Left lung (tissue), 10 donors: ENCODE data around the gene OPA3. TPM values are rescaled to one million over a fixed set of nuclear protein-coding genes. Genes with fewer than 3 reads are reported as not detected.

Source experiments
- ATAC-seq: fragments of 200-7000 bp; cut with Tn5 transposase; one replicate; pipeline ENCODE4 v1.9.1; 2020; ENCODE audit warnings: moderate library complexity
- DNase-seq, 4 donors: peaks; one replicate each; pipeline ENCODE4 v3.0.0-alpha.2; 2013 to 2020
- H3K27ac ChIP-seq, 2 donors: fragments of 200-600 bp; sonication (generic) in 1 of 2; one replicate each; pipeline versions ENCODE4 v1.5.0 to v1.8.0; 2020 to 2021
- H3K27me3 ChIP-seq, 2 donors: fragments of 200-600 bp; sonication (generic) in 1 of 2; one replicate each; pipeline versions ENCODE4 v1.5.0 to v1.8.0; 2020 to 2021
- H3K36me3 ChIP-seq, 2 donors: fragments of 200-600 bp; sonication (generic) in 1 of 2; one replicate each; pipeline versions ENCODE4 v1.5.0 to v1.8.0; 2020 to 2021
- H3K4me1 ChIP-seq, 2 donors: fragments of 200-600 bp; one replicate each; pipeline ENCODE4 v1.8.0; 2021
- H3K4me3 ChIP-seq, 2 donors: fragments of 200-600 bp; sonication (generic) in 1 of 2; one replicate each; pipeline versions ENCODE4 v1.5.0 to v1.8.0; 2020 to 2021; ENCODE audit warnings: mild to moderate bottlenecking in 1 of 2
- H3K9me3 ChIP-seq, 2 donors: fragments of 200-600 bp; sonication (generic) in 1 of 2; one replicate each; pipeline versions ENCODE4 v1.5.0 to v1.8.0; 2020 to 2021
- intact Hi-C, 2 donors: fragments of 100-400 bp; cut with DNase I; formaldehyde crosslinking; loops; one replicate each; pipeline versions ENCODE4 v1.11.2 to v1.14.2; 2022
- polyA plus RNA-seq, 6 donors: library from polyadenylated mRNA; unstranded; fragments of 120-200 nt; gene quantifications; one replicate each; pipeline ENCODE4 v1.2.1, GENCODE V29; 2013; ENCODE audit not compliant: insufficient read length in 6 of 6
- total RNA-seq, 2 donors: library from RNA; stranded (reverse); fragmentation: NEBNext Ultra II Directional; extraction: Animal tissue kit (Norgen Biotek cat#: 25700); gene quantifications; one replicate each; pipeline ENCODE4 v1.2.1, GENCODE V29; 2021
- TF ChIP-seq, protein P1 (sequence below), 2 donors: fragments of 200-600 bp; sonication (generic) in 1 of 2; IDR thresholded peaks; one replicate each; pipeline versions ENCODE4 v1.5.0 to v1.8.0; 2021; ENCODE audit warnings: antibody characterized with exemption in 2 of 2
- donor health status: DM: no; HTN: yes; CAD: no.
- donor health status: DM: no; HTN: no; CAD: no.

The OPA3 gene
- total and polyA plus RNA-seq, 8 donors: 4.8 to 17.9 (median 7.2) TPM

DNA sequence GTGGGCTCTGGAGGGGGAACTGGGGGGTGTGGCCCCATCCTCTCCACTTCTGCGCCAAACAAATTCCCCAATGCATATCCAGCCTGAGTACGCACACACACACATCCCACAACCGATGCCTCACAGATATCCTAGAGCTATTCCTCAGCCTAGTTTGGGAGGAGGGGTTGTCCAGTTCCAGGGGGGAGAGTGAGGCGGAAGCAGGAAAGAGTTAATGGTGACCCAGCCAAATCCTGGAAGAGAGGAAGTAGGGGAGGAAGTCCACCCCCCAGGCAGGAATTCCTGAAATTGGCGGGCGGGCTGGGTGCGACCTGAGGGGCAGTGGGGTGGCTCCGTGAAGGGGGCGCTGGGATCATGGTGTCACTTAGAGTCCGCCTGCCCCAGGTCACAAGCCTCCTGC is 16.5 kb upstream of the OPA3 start:
- ATAC-seq (no peak), DNase-seq (no peak)
- H3K9me3 ChIP-seq: no peaks in the 10 kb centered on the region
- H3K4me3 ChIP-seq: peak overlapping the region; percentile 15 to 48
- peaks cover 0 to 51% of the 10 kb centered on the region in 2 donors for H3K4me1 ChIP-seq
- TF ChIP-seq, protein P1, sequence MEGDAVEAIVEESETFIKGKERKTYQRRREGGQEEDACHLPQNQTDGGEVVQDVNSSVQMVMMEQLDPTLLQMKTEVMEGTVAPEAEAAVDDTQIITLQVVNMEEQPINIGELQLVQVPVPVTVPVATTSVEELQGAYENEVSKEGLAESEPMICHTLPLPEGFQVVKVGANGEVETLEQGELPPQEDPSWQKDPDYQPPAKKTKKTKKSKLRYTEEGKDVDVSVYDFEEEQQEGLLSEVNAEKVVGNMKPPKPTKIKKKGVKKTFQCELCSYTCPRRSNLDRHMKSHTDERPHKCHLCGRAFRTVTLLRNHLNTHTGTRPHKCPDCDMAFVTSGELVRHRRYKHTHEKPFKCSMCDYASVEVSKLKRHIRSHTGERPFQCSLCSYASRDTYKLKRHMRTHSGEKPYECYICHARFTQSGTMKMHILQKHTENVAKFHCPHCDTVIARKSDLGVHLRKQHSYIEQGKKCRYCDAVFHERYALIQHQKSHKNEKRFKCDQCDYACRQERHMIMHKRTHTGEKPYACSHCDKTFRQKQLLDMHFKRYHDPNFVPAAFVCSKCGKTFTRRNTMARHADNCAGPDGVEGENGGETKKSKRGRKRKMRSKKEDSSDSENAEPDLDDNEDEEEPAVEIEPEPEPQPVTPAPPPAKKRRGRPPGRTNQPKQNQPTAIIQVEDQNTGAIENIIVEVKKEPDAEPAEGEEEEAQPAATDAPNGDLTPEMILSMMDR (IDR thresholded peaks at IDR 0.05): no peak
- H3K36me3 ChIP-seq: no peaks in the 10 kb centered on the region
- peak overlapping the region; percentile 33 to 66 for H3K27ac ChIP-seq
- H3K27me3 ChIP-seq: peaks cover 54 to 84% of the 10 kb centered on the region in 2 donors
- intact Hi-C loops: no loop called here

DNA sequence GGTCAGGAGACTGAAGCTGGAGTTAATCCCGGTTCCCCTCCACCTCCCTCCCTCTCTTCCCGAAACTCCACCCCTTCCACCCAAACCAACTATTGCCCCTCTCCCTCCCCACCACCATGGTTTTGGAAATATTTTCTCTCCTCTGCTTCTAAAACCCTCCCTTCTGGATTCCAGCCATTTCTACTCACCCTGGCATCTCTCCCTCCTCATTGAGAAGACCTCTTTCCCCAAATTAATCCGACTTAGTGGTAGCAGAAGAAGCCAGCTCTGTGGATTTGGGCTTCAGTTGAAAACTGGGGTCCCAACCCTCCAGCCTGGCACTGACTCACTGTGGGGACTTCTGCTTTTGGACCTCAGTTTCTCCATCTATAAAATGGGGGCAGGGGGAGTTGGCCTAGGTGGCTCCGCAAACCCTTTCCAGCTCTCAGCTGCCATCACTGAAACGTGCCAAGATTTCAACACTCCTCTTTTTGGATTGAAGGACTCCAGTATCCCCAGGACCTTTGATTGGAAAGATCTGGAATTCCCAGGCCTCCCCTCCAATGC is 15.8 kb upstream of the OPA3 start:
- Histone ChIP-seq H3K9me3 (no peaks in the 10 kb centered on the region), H3K27ac (peak overlapping the region; percentile 15 to 53), H3K27me3 (peaks cover 54 to 91% of the 10 kb centered on the region in 2 donors), H3K4me1 (peaks cover 0 to 51% of the 10 kb centered on the region in 2 donors), H3K4me3 (peak overlapping the region in 1 of 2 donors; percentile 48), H3K36me3 (no peaks in the 10 kb centered on the region)
- intact Hi-C loops: no loop called here
- TF ChIP-seq, protein P1 (IDR thresholded peaks at IDR 0.05): no peak
- DNase-seq (no peak), ATAC-seq (no peak)

DNA sequence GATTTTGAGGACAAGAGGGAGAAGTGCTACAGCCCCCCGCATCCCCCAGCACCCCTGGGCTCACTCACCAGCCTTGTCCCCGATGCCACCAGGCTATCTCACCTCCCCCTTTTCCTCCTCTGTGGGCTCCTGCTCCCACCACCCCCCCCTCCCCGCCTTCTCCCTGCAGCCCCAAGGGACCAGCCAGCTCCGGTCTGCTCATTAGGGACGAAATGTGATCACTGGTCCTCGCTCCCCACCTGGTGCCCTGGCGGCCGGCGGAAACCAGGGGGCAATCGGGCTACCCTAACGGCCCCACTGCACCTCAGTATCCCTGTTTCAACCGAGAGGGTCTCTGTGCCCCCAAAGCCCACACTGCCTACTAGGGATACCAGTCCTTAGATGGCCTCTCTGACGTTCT is 14.7 kb upstream of the OPA3 start:
- H3K36me3 ChIP-seq: no peaks in the 10 kb centered on the region
- DNase-seq: no peak
- H3K27me3 ChIP-seq: peaks cover 54 to 100% of the 10 kb centered on the region in 2 donors
- peaks cover 0 to 51% of the 10 kb centered on the region in 2 donors for H3K4me1 ChIP-seq
- no peaks in the 10 kb centered on the region for H3K9me3 ChIP-seq
- H3K27ac ChIP-seq: peak overlapping the region; percentile 53 to 65
- ATAC-seq: no peak
- TF ChIP-seq, protein P1 (IDR thresholded peaks at IDR 0.05): no peak
- intact Hi-C loops: no loop called here
- peak overlapping the region in 1 of 2 donors; percentile 48 for H3K4me3 ChIP-seq

DNA sequence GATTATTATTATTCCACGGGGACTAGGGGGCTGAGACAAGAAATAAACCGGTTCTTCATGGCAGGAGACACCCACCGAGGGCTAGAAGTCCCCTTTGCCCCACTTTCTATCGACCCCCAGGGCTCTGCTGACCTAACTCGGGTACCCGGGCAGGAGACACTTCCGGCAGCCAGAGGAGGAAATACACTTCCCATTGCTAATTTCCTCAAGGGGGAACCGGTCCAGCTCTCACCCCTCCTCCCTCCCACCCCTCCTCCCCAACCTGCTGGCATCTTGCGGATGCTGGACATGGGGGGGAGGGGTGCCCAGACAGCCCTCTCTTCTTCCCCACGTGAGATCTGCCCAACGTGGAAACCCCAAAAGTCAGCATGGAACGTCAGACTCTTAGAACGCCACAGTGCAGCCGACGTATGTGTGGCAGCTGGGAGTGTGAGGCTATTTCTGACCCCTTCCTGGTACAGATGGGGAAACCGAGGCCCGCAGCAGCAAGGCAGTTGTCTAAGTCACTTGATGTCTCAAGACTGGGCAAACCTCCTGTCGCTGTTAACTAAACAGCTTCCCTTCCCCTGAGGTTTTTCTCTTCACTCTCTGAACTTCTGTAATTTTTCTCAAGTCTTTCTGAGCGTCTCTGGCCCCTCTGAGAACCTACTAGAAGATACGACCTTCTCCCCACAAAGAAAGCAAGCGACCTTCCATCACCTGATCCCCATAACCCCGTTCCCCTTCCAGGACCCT is 13.8 kb upstream of the OPA3 start:
- Histone ChIP-seq H3K27me3 (peaks cover 54 to 93% of the 10 kb centered on the region in 2 donors), H3K36me3 (no peaks in the 10 kb centered on the region), H3K27ac (peak overlapping the region; percentile 53 to 65), H3K4me1 (peaks cover 0 to 55% of the 10 kb centered on the region in 2 donors), H3K4me3 (peak overlapping the region in 1 of 2 donors; percentile 48), H3K9me3 (no peaks in the 10 kb centered on the region)
- DNase-seq (no peak), ATAC-seq (no peak)
- intact Hi-C loops: no loop called here
- TF ChIP-seq, protein P1 (IDR thresholded peaks at IDR 0.05): no peak

DNA sequence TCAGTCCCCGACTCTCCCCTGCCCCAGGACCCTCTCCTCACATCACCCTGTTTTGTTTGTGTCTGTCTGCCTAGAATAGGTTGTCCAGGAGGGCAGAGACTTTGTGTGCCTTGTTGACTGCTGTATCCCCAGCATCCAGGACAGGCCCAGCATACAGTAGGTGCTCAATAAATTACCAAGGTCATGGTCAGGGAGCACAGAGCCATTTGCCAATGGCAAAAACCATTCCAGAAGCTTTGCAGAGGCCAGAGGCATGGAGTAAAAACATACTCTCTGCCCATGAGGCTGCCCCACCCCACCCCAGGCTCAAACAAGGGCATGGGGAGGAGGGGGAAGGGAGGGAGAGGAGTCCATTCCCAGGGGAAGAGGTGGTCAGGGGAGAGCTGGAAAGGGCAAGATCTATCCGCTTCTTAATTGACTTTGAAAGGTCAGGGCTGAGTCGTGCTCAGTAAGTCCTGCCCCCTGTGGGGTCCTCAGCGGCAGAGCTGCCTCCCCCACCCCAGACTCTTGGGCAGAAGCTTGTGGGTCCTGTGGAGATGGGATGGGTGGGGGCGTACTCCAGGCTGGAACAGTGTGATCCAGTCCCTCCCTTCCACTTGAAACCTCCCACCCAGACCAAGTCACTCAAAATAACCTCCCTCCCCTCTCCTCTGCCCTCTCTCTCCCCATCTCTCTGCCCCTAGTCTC is 13.0 kb upstream of the OPA3 start:
- H3K27me3 ChIP-seq: peaks cover 45 to 93% of the 10 kb centered on the region in 2 donors
- DNase-seq: no peak
- H3K4me3 ChIP-seq: peak overlapping the region in 1 of 2 donors; percentile 48
- no peak for ATAC-seq
- peak overlapping the region; percentile 53 to 65 for H3K27ac ChIP-seq
- intact Hi-C loops: no loop called here
- H3K36me3 ChIP-seq: no peaks in the 10 kb centered on the region
- TF ChIP-seq, protein P1 (IDR thresholded peaks at IDR 0.05): no peak
- no peaks in the 10 kb centered on the region for H3K9me3 ChIP-seq
- H3K4me1 ChIP-seq: peaks cover 0 to 62% of the 10 kb centered on the region in 2 donors
